Measurements from ENCODE around the gene PIK3C2G. TPM values are rescaled to one million over a fixed set of nuclear protein-coding genes. Genes with fewer than 3 reads are reported as not detected.

PIK3C2G gene
- polyA plus RNA-seq, 1 of the 3 experiments (the other 2 are of a cell fraction): 0.02 TPM

DNA sequence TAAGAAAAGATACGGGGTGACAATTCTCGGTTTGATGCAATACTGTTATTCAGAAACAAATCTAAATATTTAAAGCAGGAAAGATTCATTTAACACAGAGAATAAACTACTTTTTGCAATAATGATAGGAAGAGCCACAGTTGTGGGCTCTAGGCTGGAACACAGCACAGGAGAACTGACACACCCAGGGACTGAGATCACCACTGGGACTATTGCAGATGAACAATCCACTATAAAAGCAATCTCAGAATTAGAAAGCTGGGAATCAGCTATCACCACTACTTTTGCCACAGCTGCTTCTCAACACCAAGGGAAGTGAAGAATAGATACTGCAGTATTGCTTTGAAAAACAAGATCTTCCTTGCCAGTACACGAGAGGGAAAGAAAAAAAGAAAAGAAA lies 4.1 kb upstream of the PIK3C2G start (continued):
- no peak for TF ChIP-seq RCOR1 (IDR thresholded peaks at IDR 0.05; ENCODE audit: low read length)

DNA sequence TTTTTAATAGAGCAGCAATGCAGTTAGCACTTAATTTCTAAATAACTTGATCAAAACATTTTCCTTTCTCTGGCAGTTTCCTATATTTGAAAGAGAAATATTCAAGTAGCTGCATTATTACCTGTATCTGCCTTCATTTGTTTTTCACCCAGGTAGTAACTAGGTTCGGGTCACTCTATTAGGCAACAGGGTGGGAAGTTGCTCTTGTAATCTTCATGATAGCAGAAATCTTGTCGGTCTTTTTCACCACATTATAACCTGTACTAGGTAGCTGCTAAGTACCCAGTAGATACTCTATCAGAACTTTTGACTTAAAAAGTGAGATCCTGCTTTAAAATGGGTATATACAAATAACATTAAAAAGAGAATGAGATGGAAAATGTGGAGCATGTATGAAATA lies 2.4 kb upstream of the PIK3C2G start:
- CTCF ChIA-PET: interaction anchor here (1.0 to 1.4 kb wide), 2 partner anchors 9 to 62 kb away, joined by 3 to 7 read pairs; no protein-coding TSS in a partner anchor

More for the DNA sequence above, 2.4 kb upstream of the PIK3C2G start:
- Histone ChIP-seq H3K9me2 (no peaks in the 10 kb centered on the region), H3K79me2 (ENCODE audit: insufficient read depth) (no peaks in the 10 kb centered on the region), H3K36me3 (replicated peaks in 1 of 2; ENCODE audit: control insufficient read depth in 1 of 2, insufficient read depth in 2 of 2, low read length in 1 of 2) (no peaks in the 10 kb centered on the region), H3K4me1 (ENCODE audit: control insufficient read depth in 1 of 2, insufficient read depth in 2 of 2, low read depth in 1 of 2, low read length in 1 of 2) (no peaks in the 10 kb centered on the region; a peak in 1 of 4 replicates), H3K9ac (no peak overlapping the region), H3K27me3 (ENCODE audit: insufficient read depth) (no peaks in the 10 kb centered on the region; the same call in 1 of the 2 replicates), H3K4me3 (ENCODE audit: low read depth in 2 of 2, low read length in 1 of 2) (no peak overlapping the region), H3K4me2 (no peak overlapping the region), H3K27ac (ENCODE audit: low read depth in 2 of 2, low read length in 1 of 2) (no peak overlapping the region; a peak in 1 of 4 replicates), H3K9me3 (no peaks in the 10 kb centered on the region), H4K20me1 (ENCODE audit: insufficient read depth) (no peaks in the 10 kb centered on the region), H3F3A (replicated peaks; ENCODE audit: insufficient read depth) (no peaks in the 10 kb centered on the region), H2AFZ (ENCODE audit: low read depth) (no peak overlapping the region)
- POLR2A ChIA-PET: no interaction called here
- TF ChIP-seq MXI1 (IDR thresholded peaks at IDR 0.05; ENCODE audit: low read depth, low read length) (no peak), GATA2 (CRISPR knock-in tag; IDR thresholded peaks at IDR 0.05) (no peak), TEAD4 (IDR thresholded peaks at IDR 0.05; ENCODE audit: borderline replicate concordance, insufficient read depth) (no peak), TAF1 (IDR thresholded peaks at IDR 0.05; ENCODE audit: borderline replicate concordance, low read depth, low read length) (no peak), NFIC (IDR thresholded peaks at IDR 0.05; ENCODE audit: borderline replicate concordance) (no peak), FOXM1 (IDR thresholded peaks at IDR 0.05; ENCODE audit: low read depth) (no peak), YY1 (IDR thresholded peaks at IDR 0.05; ENCODE audit: low read depth) (no peak), FOXJ3 (CRISPR knock-in tag; IDR thresholded peaks at IDR 0.05) (no peak), POLR2AphosphoS5 (IDR thresholded peaks at IDR 0.05; ENCODE audit: low read depth, low read length) (no peak), GABPA (IDR thresholded peaks at IDR 0.05; ENCODE audit: low read depth) (no peak), SIN3A (IDR thresholded peaks at IDR 0.05; ENCODE audit: borderline replicate concordance, low read depth, low read length) (no peak), NRF1 (IDR thresholded peaks at IDR 0.05; ENCODE audit: low read depth, low read length) (no peak), FOSL2 (IDR thresholded peaks at IDR 0.05; ENCODE audit: borderline replicate concordance, low read depth) (no peak), ELF1 (IDR thresholded peaks at IDR 0.05) (no peak)
- TF ChIP-seq, protein P1, sequence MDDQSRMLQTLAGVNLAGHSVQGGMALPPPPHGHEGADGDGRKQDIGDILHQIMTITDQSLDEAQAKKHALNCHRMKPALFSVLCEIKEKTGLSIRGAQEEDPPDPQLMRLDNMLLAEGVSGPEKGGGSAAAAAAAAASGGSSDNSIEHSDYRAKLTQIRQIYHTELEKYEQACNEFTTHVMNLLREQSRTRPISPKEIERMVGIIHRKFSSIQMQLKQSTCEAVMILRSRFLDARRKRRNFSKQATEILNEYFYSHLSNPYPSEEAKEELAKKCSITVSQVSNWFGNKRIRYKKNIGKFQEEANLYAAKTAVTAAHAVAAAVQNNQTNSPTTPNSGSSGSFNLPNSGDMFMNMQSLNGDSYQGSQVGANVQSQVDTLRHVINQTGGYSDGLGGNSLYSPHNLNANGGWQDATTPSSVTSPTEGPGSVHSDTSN (IDR thresholded peaks at IDR 0.05): no peak
- TF ChIP-seq, protein P2, sequence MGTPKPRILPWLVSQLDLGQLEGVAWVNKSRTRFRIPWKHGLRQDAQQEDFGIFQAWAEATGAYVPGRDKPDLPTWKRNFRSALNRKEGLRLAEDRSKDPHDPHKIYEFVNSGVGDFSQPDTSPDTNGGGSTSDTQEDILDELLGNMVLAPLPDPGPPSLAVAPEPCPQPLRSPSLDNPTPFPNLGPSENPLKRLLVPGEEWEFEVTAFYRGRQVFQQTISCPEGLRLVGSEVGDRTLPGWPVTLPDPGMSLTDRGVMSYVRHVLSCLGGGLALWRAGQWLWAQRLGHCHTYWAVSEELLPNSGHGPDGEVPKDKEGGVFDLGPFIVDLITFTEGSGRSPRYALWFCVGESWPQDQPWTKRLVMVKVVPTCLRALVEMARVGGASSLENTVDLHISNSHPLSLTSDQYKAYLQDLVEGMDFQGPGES (IDR thresholded peaks at IDR 0.05; ENCODE audit: low read depth, low read length): no peak
- TF ChIP-seq, protein P3, sequence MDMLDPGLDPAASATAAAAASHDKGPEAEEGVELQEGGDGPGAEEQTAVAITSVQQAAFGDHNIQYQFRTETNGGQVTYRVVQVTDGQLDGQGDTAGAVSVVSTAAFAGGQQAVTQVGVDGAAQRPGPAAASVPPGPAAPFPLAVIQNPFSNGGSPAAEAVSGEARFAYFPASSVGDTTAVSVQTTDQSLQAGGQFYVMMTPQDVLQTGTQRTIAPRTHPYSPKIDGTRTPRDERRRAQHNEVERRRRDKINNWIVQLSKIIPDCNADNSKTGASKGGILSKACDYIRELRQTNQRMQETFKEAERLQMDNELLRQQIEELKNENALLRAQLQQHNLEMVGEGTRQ (IDR thresholded peaks at IDR 0.05; ENCODE audit: borderline replicate concordance, low read depth, low read length): no peak
- WGBS (ENCODE audit: low lambda C conversion rate): 29% methylated on average over 2 of the region's 2 CpGs
- DNase-seq: no peak

Measured in SK-N-SH (cell line).